H1 (cell line): ENCODE results near the gene LBX1. TPM values are rescaled to one million over a fixed set of nuclear protein-coding genes. Genes with fewer than 3 reads are reported as not detected.

ENCODE experiments used
- CTCF ChIA-PET: fragments of 300-600 bp; sonication (Branson Sonifier 250); formaldehyde crosslinking; loops from one replicate; lab custom pipeline; 2021; ENCODE audit not compliant: partially characterized antibody; lab: Charles Lee
- POLR2A ChIA-PET: fragments of 300-600 bp; sonication (Branson Sonifier 250); formaldehyde crosslinking; loops from one replicate; lab custom pipeline; 2021; ENCODE audit warnings: inconsistent platforms; ENCODE audit not compliant: partially characterized antibody; lab: Charles Lee
- DNase-seq, 2 experiments: peaks; one replicate each; pipeline versions ENCODE4 v3.0.0 to v3.0.0-alpha.2; 2010 to 2022; ENCODE audit warnings: low spot score in 2 of 2, low read depth in 1 of 2, mixed read lengths in 1 of 2
- FAIRE-seq: peaks from 2 replicates; lab custom pipeline; 2011; peaks lifted over from hg19 to GRCh38; lab: Jason Lieb, UNC
- H2AFZ ChIP-seq: 2 replicates; pipeline ENCODE4 v1.8.1; 2012; ENCODE audit warnings: low read length, inconsistent platforms
- H2AK5ac ChIP-seq: 2 replicates; pipeline ENCODE4 v1.6.1; 2013; ENCODE audit warnings: low read depth, low read length
- H2BK120ac ChIP-seq: replicated peaks from 2 replicates; pipeline ENCODE3; 2013; ENCODE audit warnings: low read depth, low read length, inconsistent platforms
- H2BK12ac ChIP-seq: 2 replicates; pipeline ENCODE4 v1.6.1; 2013; ENCODE audit warnings: low read depth, low read length
- H2BK15ac ChIP-seq: 2 replicates; pipeline ENCODE4 v1.6.1; 2013; ENCODE audit warnings: low read length
- H2BK20ac ChIP-seq: 2 replicates; pipeline ENCODE4 v1.6.1; 2013; ENCODE audit warnings: low read length
- H2BK5ac ChIP-seq: 2 replicates; pipeline ENCODE4 v1.6.1; 2013; ENCODE audit warnings: low read depth, low read length
- H3K14ac ChIP-seq: 2 replicates; pipeline ENCODE4 v1.6.1; 2013; ENCODE audit warnings: inconsistent platforms; ENCODE audit not compliant: insufficient read length
- H3K18ac ChIP-seq: 2 replicates; pipeline ENCODE4 v1.6.1; 2013; ENCODE audit warnings: low read length; ENCODE audit errors: extremely low read depth
- H3K23ac ChIP-seq: 2 replicates; pipeline ENCODE4 v1.6.1; 2013; ENCODE audit warnings: inconsistent platforms; ENCODE audit not compliant: insufficient read length
- H3K23me2 ChIP-seq: 2 replicates; pipeline ENCODE4 v1.6.1; 2013; ENCODE audit warnings: low read depth, low read length
- H3K27ac ChIP-seq: 2 replicates; pipeline ENCODE4 v1.6.1; 2011; ENCODE audit warnings: low read depth, low read length, inconsistent platforms
- H3K27me3 ChIP-seq, 4 experiments: replicated peaks in 1 of 4; 1 replicate in 1 of 4; 2 replicates in 3 of 4; pipeline versions ENCODE4 v1.6.1 to v1.8.1; 2011 to 2013; ENCODE audit warnings: low read length in 3 of 4, mild to moderate bottlenecking in 3 of 4, inconsistent platforms in 2 of 4, mixed read lengths in 2 of 4, moderate library complexity in 1 of 4; ENCODE audit not compliant: control insufficient read depth in 3 of 4, insufficient read depth in 3 of 4; ENCODE audit errors: extremely low read depth in 1 of 4
- H3K36me3 ChIP-seq, 4 experiments: 2 replicates each; pipeline versions ENCODE4 v1.6.1 to v1.8.1; 2011 to 2013; ENCODE audit warnings: mild to moderate bottlenecking in 4 of 4, low read length in 3 of 4, moderate library complexity in 2 of 4, control low read depth in 1 of 4, inconsistent platforms in 1 of 4; ENCODE audit not compliant: insufficient read depth in 4 of 4, control insufficient read depth in 2 of 4
- H3K4ac ChIP-seq: replicated peaks from 2 replicates; pipeline ENCODE3; 2013; ENCODE audit warnings: low read length, low read depth, mixed read lengths, inconsistent platforms; ENCODE audit not compliant: insufficient read length
- H3K4me1 ChIP-seq, 4 experiments: replicated peaks in 1 of 4; 1 replicate in 1 of 4; 2 replicates in 3 of 4; pipeline versions ENCODE4 v1.6.1 to v1.8.1; 2011 to 2013; ENCODE audit warnings: low read length in 3 of 4, inconsistent platforms in 2 of 4, mixed read lengths in 1 of 4; ENCODE audit not compliant: insufficient read depth in 4 of 4, control insufficient read depth in 3 of 4
- H3K4me2 ChIP-seq, 2 experiments: 2 replicates each; pipeline versions ENCODE4 v1.6.1 to v1.8.1; 2011 to 2013; ENCODE audit warnings: low read depth in 2 of 2, low read length in 2 of 2, control low read depth in 1 of 2, inconsistent platforms in 1 of 2, mild to moderate bottlenecking in 1 of 2; ENCODE audit not compliant: insufficient read depth in 1 of 2
- H3K4me3 ChIP-seq, 4 experiments: fragments of 200-600, 300-600 bp in 1 of 4; sonication (generic), shearing (Covaris generic), sonication (Bioruptor Twin) in 1 of 4; 2 replicates each; pipeline versions ENCODE4 v1.5.1 to v1.8.1; 2011 to 2016; ENCODE audit warnings: low read length in 4 of 4, low read depth in 3 of 4, control low read depth in 2 of 4, inconsistent platforms in 2 of 4, mild to moderate bottlenecking in 2 of 4, mixed read lengths in 1 of 4, moderate library complexity in 1 of 4; ENCODE audit not compliant: insufficient read depth in 2 of 4; ENCODE audit errors: extremely low read depth in 1 of 4
- H3K56ac ChIP-seq: replicated peaks from 2 replicates; pipeline ENCODE3; 2013; ENCODE audit warnings: low read depth, mild to moderate bottlenecking, mixed read lengths, low read length, inconsistent platforms; ENCODE audit not compliant: insufficient read length
- H3K79me1 ChIP-seq: 2 replicates; pipeline ENCODE4 v1.6.1; 2013; ENCODE audit warnings: low read depth, low read length, control low read depth
- H3K79me2 ChIP-seq, 2 experiments: 2 replicates each; pipeline versions ENCODE4 v1.6.1 to v1.8.1; 2012 to 2013; ENCODE audit warnings: low read length in 2 of 2, mild to moderate bottlenecking in 2 of 2, inconsistent platforms in 1 of 2; ENCODE audit not compliant: insufficient read depth in 2 of 2, control insufficient read depth in 1 of 2
- H3K9ac ChIP-seq, 4 experiments: replicated peaks in 1 of 4; 1 replicate in 1 of 4; 2 replicates in 3 of 4; pipeline versions ENCODE4 v1.6.1 to v1.8.1; 2011 to 2013; ENCODE audit warnings: low read depth in 3 of 4, low read length in 3 of 4, control low read depth in 2 of 4, mild to moderate bottlenecking in 2 of 4, moderate library complexity in 2 of 4, inconsistent platforms in 1 of 4; ENCODE audit errors: extremely low read depth in 1 of 4
- H3K9me3 ChIP-seq, 2 experiments: 2 replicates each; pipeline versions ENCODE4 v1.6.1 to v1.8.1; 2012 to 2013; ENCODE audit warnings: mild to moderate bottlenecking in 2 of 2, moderate library complexity in 2 of 2, control low read depth in 1 of 2, inconsistent platforms in 1 of 2, low read depth in 1 of 2, low read length in 1 of 2, mixed read lengths in 1 of 2; ENCODE audit not compliant: insufficient read depth in 2 of 2
- H4K20me1 ChIP-seq, 2 experiments: replicated peaks in 1 of 2; 2 replicates each; pipeline versions ENCODE3 to v1.8.1; 2011 to 2013; ENCODE audit warnings: inconsistent platforms in 2 of 2, low read length in 2 of 2, mild to moderate bottlenecking in 1 of 2; ENCODE audit not compliant: insufficient read depth in 2 of 2, control insufficient read depth in 1 of 2
- H4K5ac ChIP-seq: 2 replicates; pipeline ENCODE4 v1.6.1; 2013; ENCODE audit warnings: low read length, low read depth, mixed read lengths, inconsistent platforms; ENCODE audit not compliant: insufficient read length
- H4K8ac ChIP-seq: 2 replicates; pipeline ENCODE4 v1.8.0; 2013; ENCODE audit warnings: mild to moderate bottlenecking, moderate library complexity, low read length, inconsistent platforms; ENCODE audit not compliant: insufficient read depth; ENCODE audit errors: extremely low read depth
- H4K91ac ChIP-seq: replicated peaks from 2 replicates; pipeline ENCODE3; 2013; ENCODE audit warnings: low read length, mixed read lengths, inconsistent platforms; ENCODE audit not compliant: insufficient read length
- ATF3 ChIP-seq: IDR thresholded peaks from 2 replicates; pipeline ENCODE4 v1.6.1; 2011; ENCODE audit warnings: low read depth, mild to moderate bottlenecking, low read length; ENCODE audit not compliant: insufficient read depth
- BRCA1 ChIP-seq: IDR thresholded peaks from 2 replicates; pipeline ENCODE4 v1.6.1; 2012; ENCODE audit warnings: low read depth, low read length, improper control_type of control experiment
- CHD2 ChIP-seq: IDR thresholded peaks from 2 replicates; pipeline ENCODE4 v1.6.1; 2012; ENCODE audit warnings: low read length, improper control_type of control experiment
- CREB1 ChIP-seq: IDR thresholded peaks from 2 replicates; pipeline ENCODE4 v1.6.1; 2012; ENCODE audit warnings: inconsistent platforms
- GABPA ChIP-seq: IDR thresholded peaks from 2 replicates; pipeline ENCODE4 v1.6.1; 2011; ENCODE audit warnings: mild to moderate bottlenecking, low read length, moderate library complexity, borderline replicate concordance; ENCODE audit not compliant: insufficient read depth
- JUND ChIP-seq: IDR thresholded peaks from 2 replicates; pipeline ENCODE4 v1.6.1; 2011; ENCODE audit warnings: mild to moderate bottlenecking, improper control_type of control experiment, low read length
- KDM4A ChIP-seq: IDR thresholded peaks from one replicate; pipeline ENCODE4 v1.7.1; 2012; ENCODE audit warnings: low read depth, mild to moderate bottlenecking, moderate library complexity, low read length, inconsistent platforms; ENCODE audit not compliant: severe bottlenecking
- KDM5A ChIP-seq: fragments of 200-600 bp; IDR thresholded peaks from 2 replicates; pipeline ENCODE4 v1.7.1; 2012; ENCODE audit warnings: mild to moderate bottlenecking, low read length, inconsistent platforms, mixed read lengths
- POU5F1 ChIP-seq: IDR thresholded peaks from 2 replicates; pipeline ENCODE4 v1.6.1; 2011; ENCODE audit warnings: low read depth, mild to moderate bottlenecking, low read length, moderate library complexity
- SP1 ChIP-seq: IDR thresholded peaks from 2 replicates; pipeline ENCODE4 v1.6.1; 2011; ENCODE audit warnings: low read depth, low read length
- WGBS, 2 experiments: shearing (Covaris generic) in 1 of 2; methylation state at CpG; one replicate each; pipeline versions ENCODE4 v1.1.6 to v1.1.7; 2013 to 2015; ENCODE audit warnings: low lambda C conversion rate in 2 of 2, mixed read lengths in 2 of 2, inconsistent platforms in 1 of 2, low coverage in 1 of 2, missing lambda C conversion rate in 1 of 2; ENCODE audit not compliant: insufficient replicate concordance in 2 of 2, insufficient coverage in 1 of 2, insufficient read length in 1 of 2; ENCODE audit errors: extremely low coverage in 1 of 2, missing lambda C conversion rate in 1 of 2; 5-methylcytosine and 5-hydroxymethylcytosine counted together
- polyA plus RNA-seq, 7 experiments: library from polyadenylated mRNA; depleted of rRNA in 3 of 7; stranded (reverse) in 5 of 7; unstranded in 2 of 7; fragments of >200 nt in 5 of 7; fragments of 200-250 nt in 2 of 7; gene quantifications; 1 replicate in 5 of 7; 2 replicates in 1 of 7; 4 replicates in 1 of 7; pipeline versions ENCODE4 v1.2.1 to v1.2.3, GENCODE V29; 2011 to 2013; ENCODE audit warnings: missing spikeins in 2 of 7, mixed read lengths in 2 of 7
- total RNA-seq: library from RNA; stranded (reverse); fragmentation: NEBNext Ultra II Directional; extraction: Animal tissue kit (Norgen Biotek cat#: 25700); gene quantifications from 2 replicates; pipeline ENCODE4 v1.2.1, GENCODE V29; 2021

LBX1 gene
- total and polyA plus RNA-seq, 2 of the 8 experiments (the other 6 are each of a cell fraction or from before 2014, with no cell fraction given), result not detected

DNA sequence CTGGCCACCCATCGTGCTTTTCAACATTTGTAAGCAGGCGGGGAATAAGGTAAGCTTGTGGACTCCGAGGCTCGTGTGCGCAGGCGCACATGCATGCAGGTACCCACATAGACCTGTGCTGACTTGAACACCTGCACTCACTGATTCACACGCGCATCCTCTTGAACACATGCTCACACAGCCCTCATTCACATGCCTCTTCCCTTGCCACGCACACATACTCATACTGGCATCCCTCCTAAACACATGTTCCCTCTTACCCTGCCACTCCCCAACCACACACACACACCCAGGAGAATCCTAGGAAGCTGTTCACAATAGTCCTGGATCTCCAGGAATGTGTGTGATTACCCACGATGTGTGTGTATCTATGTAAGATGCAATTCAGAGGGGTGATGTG, 44.1 kb upstream of the LBX1 start:
- H2BK5ac ChIP-seq, result no peak overlapping the region
- peak overlapping the region; percentile 80 for H2BK20ac ChIP-seq
- no peak overlapping the region for H3K23ac ChIP-seq
- no peak overlapping the region for H2BK120ac ChIP-seq
- no peak overlapping the region for H3K9ac ChIP-seq
- no peak overlapping the region for H4K5ac ChIP-seq
- H2BK15ac ChIP-seq, result peak overlapping the region; percentile 65; the same call in 1 of the 2 replicates
- H3K4ac ChIP-seq, result no peak overlapping the region
- no peaks in the 10 kb centered on the region for H3K9me3 ChIP-seq
- TF ChIP-seq POU5F1 (no peak), ATF3 (no peak), CHD2 (no peak), BRCA1 (no peak), GABPA (no peak), KDM4A (no peak), CREB1 (no peak), SP1 (no peak), JUND (no peak), KDM5A (no peak)
- H4K8ac ChIP-seq, result no peak overlapping the region
- peak overlapping the region; percentile 86; the same call in 1 of the 2 replicates for H2BK12ac ChIP-seq
- 83% methylated on average over 8 of the region's 10 CpGs; no CpG with 5 or more reads in 1 of the 2 experiments for WGBS, 2 experiments
- peaks cover 2% of the 10 kb centered on the region for H3K23me2 ChIP-seq
- H3K27me3 ChIP-seq, result no peaks in the 10 kb centered on the region; a peak in 3 of 7 replicates
- no peak overlapping the region for H2AFZ ChIP-seq
- H3K4me3 ChIP-seq, result no peak overlapping the region
- no peaks in the 10 kb centered on the region for H4K20me1 ChIP-seq
- H3K36me3 ChIP-seq, result no peaks in the 10 kb centered on the region
- H3K4me1 ChIP-seq, result peaks cover 3 to 5% (median 4%) of the 10 kb centered on the region in 4 experiments; a peak in 2 of 7 replicates
- 0 out of 2 replicates have a peak overlapping the region, but pooled peaks have one; percentile 1 for H2AK5ac ChIP-seq
- no peak overlapping the region for H3K4me2 ChIP-seq
- no peak overlapping the region for H3K18ac ChIP-seq
- no peaks in the 10 kb centered on the region for H3K79me1 ChIP-seq
- no peak overlapping the region for H3K14ac ChIP-seq
- POLR2A ChIA-PET, result interaction anchor here (1.2 kb wide), 1 partner anchor 12 kb away, joined by 3 read pairs; no protein-coding TSS in a partner anchor
- no peak overlapping the region for H3K27ac ChIP-seq
- no peak for FAIRE-seq
- no peaks in the 10 kb centered on the region for H3K79me2 ChIP-seq
- no peak for DNase-seq
- H4K91ac ChIP-seq, result peak overlapping the region; percentile 73
- CTCF ChIA-PET, result interaction anchor here (0.6 to 27.0 kb wide), 20 partner anchors 9 to 233 kb away, joined by 3 to 317 read pairs (median 5); partner anchors contain the start of gene LBX1
- H3K56ac ChIP-seq, result no peak overlapping the region
